Keratinocyte (primary cell): Measurements from ENCODE around the gene SPOCK1. TPM values are rescaled to one million over a fixed set of nuclear protein-coding genes. Genes with fewer than 3 reads are reported as not detected.
A peak's percentile ranks its signal among the peaks of the same experiment; 100 is the strongest.

Experiments
- DNase-seq: peaks from one replicate; pipeline ENCODE4 v3.0.0-alpha.2; 2011; ENCODE audit warnings: low read depth, missing footprints, low spot score
- FAIRE-seq: peaks from 2 replicates; lab custom pipeline; 2011; peaks lifted over from hg19 to GRCh38; lab: Jason Lieb, UNC
- H2AFZ ChIP-seq: 2 replicates; pipeline ENCODE4 v1.6.0; 2012; ENCODE audit warnings: low read length, control low read depth, inconsistent platforms; ENCODE audit not compliant: control insufficient read depth
- H3K27ac ChIP-seq: 2 replicates; pipeline ENCODE4 v1.5.1; 2011; ENCODE audit warnings: low read length; ENCODE audit not compliant: control insufficient read depth, insufficient read depth
- H3K27me3 ChIP-seq: 3 replicates; pipeline ENCODE4 v1.6.0; 2011; ENCODE audit warnings: low read length; ENCODE audit not compliant: control insufficient read depth, insufficient read depth; ENCODE audit errors: extremely low read depth
- H3K36me3 ChIP-seq, 2 experiments: 2 replicates in 1 of 2; 3 replicates in 1 of 2; pipeline ENCODE4 v1.5.1; 2011; ENCODE audit warnings: low read length in 2 of 2, mild to moderate bottlenecking in 1 of 2; ENCODE audit not compliant: control insufficient read depth in 2 of 2, insufficient read depth in 2 of 2; ENCODE audit errors: extremely low read depth in 1 of 2
- H3K4me1 ChIP-seq: 3 replicates; pipeline ENCODE4 v1.5.1; 2011; ENCODE audit warnings: low read length; ENCODE audit not compliant: control insufficient read depth, insufficient read depth; ENCODE audit errors: extremely low read depth
- H3K4me2 ChIP-seq: 3 replicates; pipeline ENCODE4 v1.6.0; 2011; ENCODE audit warnings: low read depth, low read length; ENCODE audit not compliant: control insufficient read depth, insufficient read depth; ENCODE audit errors: extremely low read depth
- H3K4me3 ChIP-seq, 3 experiments: fragments of 200-600 bp in 1 of 3; sonication (generic) in 1 of 3; 2 replicates in 2 of 3; 3 replicates in 1 of 3; pipeline ENCODE4 v1.5.1; 2011 to 2016; ENCODE audit warnings: low read length in 3 of 3, mild to moderate bottlenecking in 3 of 3, control low read depth in 2 of 3, inconsistent platforms in 1 of 3, low read depth in 1 of 3, mixed read lengths in 1 of 3, mixed run types in 1 of 3, moderate library complexity in 1 of 3; ENCODE audit not compliant: control insufficient read depth in 2 of 3, insufficient read depth in 2 of 3; ENCODE audit errors: extremely low read depth in 1 of 3
- H3K79me2 ChIP-seq: 2 replicates; pipeline ENCODE4 v1.6.0; 2012; ENCODE audit warnings: low read length; ENCODE audit not compliant: control insufficient read depth, insufficient read depth
- H3K9ac ChIP-seq: 3 replicates; pipeline ENCODE4 v1.6.0; 2011; ENCODE audit warnings: low read length; ENCODE audit not compliant: control insufficient read depth, insufficient read depth; ENCODE audit errors: extremely low read depth
- H3K9me1 ChIP-seq: 3 replicates; pipeline ENCODE4 v1.6.0; 2011; ENCODE audit warnings: low read length; ENCODE audit not compliant: control insufficient read depth, insufficient read depth; ENCODE audit errors: extremely low read depth
- H3K9me3 ChIP-seq: 2 replicates; pipeline ENCODE4 v1.5.1; 2012; ENCODE audit warnings: low read depth, low read length; ENCODE audit not compliant: control insufficient read depth
- H4K20me1 ChIP-seq: 3 replicates; pipeline ENCODE4 v1.6.0; 2011; ENCODE audit warnings: low read length; ENCODE audit not compliant: control insufficient read depth, insufficient read depth; ENCODE audit errors: extremely low read depth
- EZH2 ChIP-seq: IDR thresholded peaks from one replicate; pipeline ENCODE4 v1.6.1; 2012; ENCODE audit warnings: inconsistent platforms, mild to moderate bottlenecking, low read length, moderate library complexity
- dilution Hi-C: fragments of 300-500 bp; cut with MboI; formaldehyde crosslinking; loops from one replicate; pipeline ENCODE4 v1.7.0; 2020; ENCODE audit warnings: low sequenced_read_pairs; ENCODE audit not compliant: extremely low pct_ligation_motif_present
- polyA plus RNA-seq, 5 experiments: library from polyadenylated mRNA; depleted of rRNA in 3 of 5; stranded (reverse) in 3 of 5; stranded (forward) in 1 of 5; unstranded in 1 of 5; fragments of >200 nt; gene quantifications; 1 replicate in 1 of 5; 2 replicates in 3 of 5; 3 replicates in 1 of 5; pipeline versions ENCODE4 v1.2.1 to v1.2.3, GENCODE V29; 2011 to 2012; ENCODE audit warnings: missing spikeins in 2 of 5, low read depth in 1 of 5, low replicate concordance in 1 of 5
- TF ChIP-seq, protein P1 (sequence below), 3 experiments: IDR thresholded peaks in 1 of 3; conservative IDR thresholded peaks in 1 of 3; optimal IDR thresholded peaks in 1 of 3; 2 replicates in 2 of 3; 3 replicates in 1 of 3; pipeline versions ENCODE3 to v1.5.1; 2011; ENCODE audit warnings: low read length in 3 of 3, mild to moderate bottlenecking in 3 of 3, moderate library complexity in 2 of 3, control low read depth in 1 of 3, inconsistent platforms in 1 of 3; ENCODE audit not compliant: insufficient read depth in 2 of 3; ENCODE audit errors: extremely low read depth in 1 of 3

SPOCK1 gene
- polyA plus RNA-seq, 1 donor (not counting 4 experiments of a cell fraction or from before 2014, with no cell fraction given): 5.5 TPM

DNA sequence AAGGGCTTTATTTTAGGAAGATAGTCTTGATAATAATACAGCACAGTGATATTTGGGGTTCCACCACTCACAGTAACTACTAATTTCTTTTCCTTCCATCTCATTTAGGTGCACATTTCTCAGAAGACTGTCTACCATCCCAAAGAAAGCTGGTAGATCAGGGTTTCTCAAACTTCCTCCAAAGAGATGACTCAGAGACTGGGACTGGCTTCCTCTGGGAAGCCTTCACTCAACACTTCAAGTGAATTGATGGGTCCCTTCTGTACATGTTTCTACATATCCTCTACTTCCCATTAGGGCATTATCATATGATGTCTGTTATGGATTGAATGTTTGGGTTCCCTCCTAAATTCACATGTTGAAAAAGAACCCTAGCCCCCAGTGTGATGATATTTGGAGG is 138.5 kb downstream of the SPOCK1 start:
- Histone ChIP-seq H3K27me3 (no peaks in the 10 kb centered on the region), H3K9me3 (no peaks in the 10 kb centered on the region), H3K9me1 (no peaks in the 10 kb centered on the region), H4K20me1 (no peaks in the 10 kb centered on the region), H3K4me1 (no peaks in the 10 kb centered on the region), H3K36me3 (no peaks in the 10 kb centered on the region), H3K4me2 (no peak overlapping the region), H3K9ac (no peak overlapping the region), H3K79me2 (no peaks in the 10 kb centered on the region), H3K4me3 (no peak overlapping the region), H2AFZ (no peak overlapping the region), H3K27ac (no peak overlapping the region)
- dilution Hi-C loops: no loop called here
- TF ChIP-seq, protein P1, sequence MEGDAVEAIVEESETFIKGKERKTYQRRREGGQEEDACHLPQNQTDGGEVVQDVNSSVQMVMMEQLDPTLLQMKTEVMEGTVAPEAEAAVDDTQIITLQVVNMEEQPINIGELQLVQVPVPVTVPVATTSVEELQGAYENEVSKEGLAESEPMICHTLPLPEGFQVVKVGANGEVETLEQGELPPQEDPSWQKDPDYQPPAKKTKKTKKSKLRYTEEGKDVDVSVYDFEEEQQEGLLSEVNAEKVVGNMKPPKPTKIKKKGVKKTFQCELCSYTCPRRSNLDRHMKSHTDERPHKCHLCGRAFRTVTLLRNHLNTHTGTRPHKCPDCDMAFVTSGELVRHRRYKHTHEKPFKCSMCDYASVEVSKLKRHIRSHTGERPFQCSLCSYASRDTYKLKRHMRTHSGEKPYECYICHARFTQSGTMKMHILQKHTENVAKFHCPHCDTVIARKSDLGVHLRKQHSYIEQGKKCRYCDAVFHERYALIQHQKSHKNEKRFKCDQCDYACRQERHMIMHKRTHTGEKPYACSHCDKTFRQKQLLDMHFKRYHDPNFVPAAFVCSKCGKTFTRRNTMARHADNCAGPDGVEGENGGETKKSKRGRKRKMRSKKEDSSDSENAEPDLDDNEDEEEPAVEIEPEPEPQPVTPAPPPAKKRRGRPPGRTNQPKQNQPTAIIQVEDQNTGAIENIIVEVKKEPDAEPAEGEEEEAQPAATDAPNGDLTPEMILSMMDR (optimal IDR thresholded peaks at IDR 0.05 in 1 of 3, IDR thresholded peaks at IDR 0.05 in 1 of 3, conservative IDR thresholded peaks at IDR 0.05 in 1 of 3; ENCODE audit: extremely low read depth in 1 of 3, insufficient read depth in 2 of 3, low read length in 3 of 3): no peak
- TF ChIP-seq EZH2: no peak
- FAIRE-seq: peak; percentile 26
- no peak for DNase-seq

DNA sequence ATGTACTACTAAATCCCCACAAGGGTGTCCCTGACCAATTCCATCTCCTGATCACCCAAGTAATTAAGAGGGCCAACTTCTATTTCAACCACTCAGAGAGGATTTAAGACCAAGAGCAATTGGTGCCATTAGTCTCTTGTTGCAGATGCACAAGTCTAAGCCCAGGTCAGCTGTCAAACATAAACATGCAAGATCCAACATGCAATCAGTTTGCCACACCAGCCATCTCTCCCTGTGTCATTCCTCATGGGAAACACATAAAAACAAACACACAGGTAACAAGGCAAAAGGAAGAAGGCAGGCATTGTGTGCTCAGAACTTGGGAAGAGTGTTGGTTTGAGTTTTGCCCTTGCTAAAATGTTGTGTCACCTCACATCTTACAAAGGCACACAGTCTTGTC is 139.2 kb downstream of the SPOCK1 start:
- H3K27me3 ChIP-seq: no peaks in the 10 kb centered on the region
- H3K9me1 ChIP-seq: no peaks in the 10 kb centered on the region
- TF ChIP-seq, protein P1 (optimal IDR thresholded peaks at IDR 0.05 in 1 of 3, IDR thresholded peaks at IDR 0.05 in 1 of 3, conservative IDR thresholded peaks at IDR 0.05 in 1 of 3; ENCODE audit: extremely low read depth in 1 of 3, insufficient read depth in 2 of 3, low read length in 3 of 3): no peak
- no peak for TF ChIP-seq EZH2
- no peak overlapping the region for H3K9ac ChIP-seq
- no peak for DNase-seq
- no peak for FAIRE-seq
- no peaks in the 10 kb centered on the region for H3K36me3 ChIP-seq
- no peaks in the 10 kb centered on the region for H4K20me1 ChIP-seq
- no peak overlapping the region for H3K4me2 ChIP-seq
- no peaks in the 10 kb centered on the region for H3K4me1 ChIP-seq
- dilution Hi-C loops: no loop called here
- H3K4me3 ChIP-seq: no peak overlapping the region
- no peaks in the 10 kb centered on the region for H3K79me2 ChIP-seq
- no peak overlapping the region for H3K27ac ChIP-seq
- no peaks in the 10 kb centered on the region for H3K9me3 ChIP-seq
- no peak overlapping the region for H2AFZ ChIP-seq
